ENCODE data around the gene MAP3K10. TPM values are rescaled to one million over a fixed set of nuclear protein-coding genes. Genes with fewer than 3 reads are reported as not detected.

MAP3K10 gene
- total and polyA plus RNA-seq, 2 of the 13 experiments (the other 11 are each of a cell fraction or from before 2014, with no cell fraction given): 3.4 to 5.0 TPM

DNA sequence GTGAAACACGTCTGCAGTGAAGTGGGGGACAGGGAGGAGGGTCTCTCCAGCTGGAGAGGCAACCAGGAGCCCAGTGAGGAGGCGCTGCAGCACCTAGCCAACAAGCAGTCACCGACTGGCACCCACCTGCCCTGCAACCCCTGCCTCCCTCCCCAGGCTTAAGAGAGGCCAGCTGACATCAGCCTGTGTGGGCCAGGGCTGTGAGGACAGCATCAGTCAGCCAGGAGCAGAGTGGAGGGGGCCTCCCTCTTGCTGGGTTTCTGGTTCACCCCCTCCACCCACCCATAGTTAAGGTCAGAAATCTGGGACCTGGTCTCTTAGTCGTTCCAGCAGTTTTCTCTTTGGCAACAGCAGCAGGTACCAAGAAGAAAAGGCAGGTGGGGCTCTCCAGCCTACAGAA is 60.8 kb downstream of the MAP3K10 start:
- Histone ChIP-seq H3K9ac (ENCODE audit: insufficient read depth, low read depth, low read length) (no peak overlapping the region), H3K27ac (ENCODE audit: extremely low read length, insufficient read depth, low read length) (no peak overlapping the region), H2AFZ (ENCODE audit: low read length) (no peak overlapping the region), H3K79me2 (ENCODE audit: insufficient read depth, low read length) (peaks cover 26% of the 10 kb centered on the region), H3K4me1 (ENCODE audit: insufficient read depth, low read length) (peaks cover 64% of the 10 kb centered on the region), H3K27me3 (ENCODE audit: control insufficient read depth in 1 of 2, insufficient read depth in 2 of 2, low read length in 2 of 2) (no peaks in the 10 kb centered on the region), H3K36me3 (replicated peaks in 1 of 2; ENCODE audit: control insufficient read depth in 1 of 2, insufficient read depth in 2 of 2, low read length in 2 of 2) (peaks cover 22 to 57% of the 10 kb centered on the region in 2 experiments), H4K20me1 (ENCODE audit: insufficient read depth, low read length) (peaks cover 8% of the 10 kb centered on the region), H3K9me3 (ENCODE audit: low read length) (no peaks in the 10 kb centered on the region), H3K4me3 (replicated peaks in 1 of 3; ENCODE audit: insufficient read depth in 1 of 3, low read depth in 2 of 3, low read length in 3 of 3) (no peak overlapping the region), H3K4me2 (ENCODE audit: low read depth, low read length) (no peak overlapping the region)
- TF ChIP-seq MEF2D (CRISPR knock-in tag; IDR thresholded peaks at IDR 0.05): no peak
- no peak for TF ChIP-seq ZNF136 (CRISPR knock-in tag; IDR thresholded peaks at IDR 0.05; ENCODE audit: low read depth)
- no peak for TF ChIP-seq CHD4 (IDR thresholded peaks at IDR 0.05; ENCODE audit: borderline replicate concordance, low read length)
- no peak for TF ChIP-seq ZNF790 (CRISPR knock-in tag; IDR thresholded peaks at IDR 0.05; ENCODE audit: borderline replicate concordance)
- TF ChIP-seq FOXP4 (CRISPR knock-in tag; IDR thresholded peaks at IDR 0.05): no peak
- no peak for TF ChIP-seq MATR3 (CRISPR knock-in tag; IDR thresholded peaks at IDR 0.05)
- TF ChIP-seq CEBPB (IDR thresholded peaks at IDR 0.05; ENCODE audit: borderline replicate concordance, low read depth, low read length): no peak
- no peak for TF ChIP-seq ZBTB25 (CRISPR knock-in tag; IDR thresholded peaks at IDR 0.05)
- no peak for TF ChIP-seq E2F1 (CRISPR knock-in tag; IDR thresholded peaks at IDR 0.05)
- WGBS (ENCODE audit: low lambda C conversion rate): 93% methylated on average over 3 of the region's 4 CpGs
- no peak for ATAC-seq
- ChIA-PET CTCF (ENCODE audit: low intra/inter-chr PET ratio, low total read pairs) (no interaction called here), POLR2A (interaction anchor here (1.1 kb wide), 1 partner anchor 26 kb away, joined by 3 read pairs; the partner anchor contains the start of gene CCNP)
- in situ Hi-C loops (cut with HindIII; ENCODE audit: extremely low pct_ligation_motif_present, low pct_unique_long_range_greater_than_20kb): no loop called here
- no TSS peak for BruUV-seq (replicated peaks)
- intact Hi-C loops (cut with micrococcal nuclease; ENCODE audit: unreplicated experiment): no loop called here
- DNase-seq (ENCODE audit: low spot score): no peak
- no peak for FAIRE-seq

Measured in HepG2 (cell line).